Measurements from ENCODE around the gene ATP8B4.
"Not testable (repeated sequence)": the region's sequence is repeated elsewhere in the genome, so short reads cannot be mapped to it uniquely, and the experiment has no call there.

The ATP8B4 gene

GRCh38 chr15:49964061-49964460 lies 155.0 kb downstream of the ATP8B4 start:
- in situ Hi-C loops (cut with MboI; ENCODE audit: low sequenced_read_pairs), result no loop called here

DNA sequence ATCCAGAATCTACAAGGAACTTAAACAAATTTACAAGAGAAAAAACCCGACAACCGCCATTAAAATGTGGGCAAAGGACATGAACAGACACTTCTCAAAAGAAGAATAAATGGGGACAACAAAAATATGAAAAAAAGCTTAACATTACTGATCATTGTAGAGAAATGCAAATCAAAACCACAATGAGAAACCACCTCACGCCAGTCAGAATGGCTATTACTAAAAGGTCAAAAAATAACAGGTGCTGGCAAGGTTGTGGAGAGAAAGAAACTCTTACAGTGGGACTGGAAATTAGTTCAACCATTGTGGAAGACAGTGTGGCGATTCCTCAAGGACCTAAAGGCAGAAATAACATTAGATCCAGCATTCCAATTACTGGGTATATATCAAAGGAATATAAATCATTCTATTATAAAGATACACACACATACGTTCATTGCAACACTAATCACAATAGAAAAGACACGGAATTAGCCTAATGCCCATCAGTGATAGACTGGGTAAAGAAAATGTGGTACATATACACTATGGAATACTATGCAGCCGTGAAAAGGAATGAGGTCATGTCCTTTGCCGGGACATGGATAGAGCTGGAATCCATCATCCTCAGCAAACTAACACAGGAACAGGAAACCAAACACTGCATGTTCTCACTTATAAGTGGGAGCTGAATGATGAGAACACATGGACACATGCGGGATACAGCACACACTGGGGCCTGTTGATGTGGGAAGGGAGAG lies 155.8 kb downstream of the ATP8B4 start:
- in situ Hi-C loops (cut with MboI; ENCODE audit: low sequenced_read_pairs), result not testable (repeated sequence)

GRCh38 chr15:49962044-49962602 lies 156.9 kb downstream of the ATP8B4 start:
- in situ Hi-C loops (cut with MboI; ENCODE audit: low sequenced_read_pairs), result no loop called here

- in situ Hi-C loops (cut with MboI; ENCODE audit: low sequenced_read_pairs), result no loop called here
Measured at GRCh38 chr15:49953421-49953820, 165.6 kb downstream of the ATP8B4 start.

DNA sequence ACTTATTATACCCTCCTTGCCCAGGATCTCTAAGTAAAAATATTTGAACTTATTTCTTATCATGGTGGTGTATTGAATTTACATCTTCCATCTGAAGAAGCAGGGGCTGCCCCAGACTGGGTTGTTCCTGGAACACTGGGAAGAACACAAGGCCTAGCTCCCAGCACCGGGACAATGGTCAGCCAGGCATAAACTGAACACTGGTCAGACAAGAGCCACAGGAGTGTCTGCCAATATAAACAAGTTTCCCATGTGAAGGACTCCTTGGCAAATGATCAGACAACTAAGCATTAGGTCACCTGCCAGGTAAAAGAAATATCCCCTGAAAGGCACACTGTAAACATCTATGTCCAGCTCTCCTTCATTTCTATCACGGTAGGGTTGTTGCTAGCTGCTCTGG lies 172.4 kb downstream of the ATP8B4 start:
- in situ Hi-C loops (cut with MboI; ENCODE audit: low sequenced_read_pairs), result no loop called here

DNA sequence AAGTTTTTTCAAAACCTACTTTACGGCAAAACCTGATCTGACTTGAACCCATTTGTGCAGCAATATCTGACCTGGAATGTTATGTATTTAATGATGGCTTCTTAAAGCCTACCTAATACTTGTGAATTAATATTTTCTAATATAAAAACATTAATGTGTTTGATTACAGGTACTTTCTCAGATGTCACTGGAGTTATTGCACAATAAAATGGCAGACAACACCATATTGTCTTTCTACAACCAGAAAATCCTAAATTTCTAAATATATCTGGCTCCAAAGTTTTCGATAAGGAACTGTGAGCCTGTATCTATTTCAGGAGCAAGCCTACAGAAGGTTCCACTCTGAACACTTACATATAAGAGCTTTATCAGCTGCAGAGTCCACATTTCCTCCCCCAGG lies 184.5 kb downstream of the ATP8B4 start:
- in situ Hi-C loops (cut with MboI; ENCODE audit: low sequenced_read_pairs), result no loop called here

DNA sequence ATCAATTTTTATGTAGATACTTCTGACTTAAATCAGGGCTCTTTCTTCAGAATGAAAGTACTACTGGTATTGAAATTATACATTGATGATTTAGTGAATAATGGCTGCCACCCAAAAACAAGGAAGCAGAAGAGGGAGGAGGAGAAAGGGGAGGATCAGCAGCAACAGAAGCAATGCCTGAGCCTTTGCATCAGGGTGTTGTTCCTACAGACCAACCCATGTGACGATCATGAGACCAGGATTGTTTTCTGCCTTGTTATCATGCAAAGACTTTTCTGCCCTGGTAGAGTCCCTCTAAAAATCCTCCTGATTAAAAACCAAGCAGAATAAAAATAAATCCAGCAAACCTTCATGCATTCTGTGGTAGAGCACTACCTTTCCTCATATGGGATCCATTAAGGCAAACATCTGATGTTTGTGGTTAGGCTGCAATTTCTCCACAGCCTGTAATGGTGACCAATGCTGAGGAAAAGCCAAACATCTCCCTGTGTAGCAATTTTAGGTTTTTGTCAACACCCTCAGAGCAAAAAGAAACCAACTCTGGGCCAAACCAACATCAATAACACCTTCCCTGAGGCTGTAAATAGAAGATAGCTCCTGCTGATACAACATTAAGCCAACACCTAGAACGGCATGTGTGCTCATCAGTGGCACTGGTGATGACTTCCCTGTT lies 191.7 kb downstream of the ATP8B4 start:
- in situ Hi-C loops (cut with MboI; ENCODE audit: low sequenced_read_pairs), result no loop called here

GRCh38 chr15:49926740-49927139 lies 192.3 kb downstream of the ATP8B4 start:
- in situ Hi-C loops (cut with MboI; ENCODE audit: low sequenced_read_pairs), result no loop called here

GRCh38 chr15:49923671-49924070 lies 195.4 kb downstream of the ATP8B4 start:
- in situ Hi-C loops (cut with MboI; ENCODE audit: low sequenced_read_pairs), result no loop called here

DNA sequence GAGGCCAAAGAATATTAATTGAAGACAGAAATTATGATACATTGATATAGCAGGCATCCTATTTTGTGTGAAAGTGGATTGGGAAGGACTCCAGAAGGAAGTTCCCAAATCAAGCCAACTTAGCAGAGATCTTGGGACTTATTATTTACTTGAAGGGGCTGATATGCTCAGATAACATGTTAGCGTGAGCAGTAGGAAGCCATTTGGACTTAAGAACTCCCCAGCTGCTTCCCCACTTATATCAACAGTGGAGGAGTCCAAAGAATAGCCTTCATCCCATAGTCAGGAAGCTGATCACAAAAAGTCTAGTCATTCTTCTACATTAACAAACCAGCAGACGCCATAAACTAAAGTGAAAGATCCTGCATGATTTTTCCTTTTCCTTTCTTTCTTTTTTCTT lies 200.0 kb downstream of the ATP8B4 start:
- in situ Hi-C loops (cut with MboI; ENCODE audit: low sequenced_read_pairs), result no loop called here

- in situ Hi-C loops (cut with MboI; ENCODE audit: low sequenced_read_pairs), result no loop called here
Measured at GRCh38 chr15:49918121-49918520, 200.9 kb downstream of the ATP8B4 start.

- in situ Hi-C loops (cut with MboI; ENCODE audit: low sequenced_read_pairs), result no loop called here
Measured at GRCh38 chr15:49916998-49917397, 202.0 kb downstream of the ATP8B4 start.

- in situ Hi-C loops (cut with MboI; ENCODE audit: low sequenced_read_pairs), result no loop called here
Measured at GRCh38 chr15:49915822-49916221, 203.2 kb downstream of the ATP8B4 start.

GRCh38 chr15:49908933-49909295 lies 210.1 kb downstream of the ATP8B4 start:
- in situ Hi-C loops (cut with MboI; ENCODE audit: low sequenced_read_pairs), result no loop called here

DNA sequence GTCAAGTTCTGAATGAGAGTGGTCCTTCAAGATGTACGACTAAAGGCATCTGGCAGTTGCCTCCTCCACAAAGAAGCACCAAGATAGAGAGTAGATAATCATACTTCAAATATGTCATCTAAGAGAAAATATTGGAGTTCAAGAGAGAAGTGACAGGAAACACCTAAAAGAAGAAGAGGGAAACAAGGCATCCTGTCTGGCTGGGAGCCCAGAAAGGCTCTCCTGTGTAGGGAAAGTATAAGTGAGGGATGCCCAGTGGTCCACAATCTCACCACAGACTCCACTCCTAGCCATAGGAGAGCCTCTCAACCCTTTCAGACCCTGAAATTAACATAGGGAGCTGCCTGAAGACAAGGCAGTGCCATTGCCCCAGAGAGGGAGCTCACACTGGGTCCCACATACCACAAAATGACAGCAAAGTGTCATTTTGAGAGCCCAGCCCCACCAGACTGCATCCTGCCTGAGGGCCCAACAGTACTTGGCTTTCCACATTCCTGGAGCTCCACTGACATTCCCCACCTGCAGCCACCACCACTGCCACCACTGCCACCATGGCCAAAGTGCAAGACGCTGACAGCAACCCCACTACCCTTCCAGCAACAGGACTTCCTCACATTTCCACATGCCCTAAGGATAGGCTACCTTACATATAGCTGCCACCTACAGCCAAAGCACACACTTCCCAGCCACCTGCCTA lies 210.6 kb downstream of the ATP8B4 start:
- in situ Hi-C loops (cut with MboI; ENCODE audit: low sequenced_read_pairs), result no loop called here

- in situ Hi-C loops (cut with MboI; ENCODE audit: low sequenced_read_pairs), result no loop called here
Measured at GRCh38 chr15:49906966-49907365, 212.1 kb downstream of the ATP8B4 start.

DNA sequence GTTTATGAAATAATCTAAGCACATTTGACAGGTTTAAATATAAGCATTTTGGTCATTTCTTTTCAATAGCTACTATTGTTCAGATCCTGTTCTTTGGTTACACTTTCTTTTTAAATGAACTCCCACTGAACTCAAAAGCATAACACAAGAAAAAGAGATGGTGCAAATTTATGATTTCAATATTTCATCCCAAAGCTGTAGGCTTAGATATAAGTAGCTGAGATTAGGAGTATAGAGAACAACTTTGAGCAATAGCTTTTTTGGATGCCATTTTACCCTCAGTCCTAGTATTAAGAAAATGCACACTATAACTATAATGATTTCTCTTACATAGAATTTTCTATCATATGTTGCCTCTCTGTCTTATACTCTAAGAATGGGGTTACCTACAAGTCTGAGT lies 213.8 kb downstream of the ATP8B4 start:
- in situ Hi-C loops (cut with MboI; ENCODE audit: low sequenced_read_pairs), result no loop called here

- in situ Hi-C loops (cut with MboI; ENCODE audit: low sequenced_read_pairs), result no loop called here
Measured at GRCh38 chr15:49904296-49904695, 214.7 kb downstream of the ATP8B4 start.

- in situ Hi-C loops (cut with MboI; ENCODE audit: low sequenced_read_pairs), result no loop called here
Measured at GRCh38 chr15:49902685-49903501, 216.1 kb downstream of the ATP8B4 start.

DNA sequence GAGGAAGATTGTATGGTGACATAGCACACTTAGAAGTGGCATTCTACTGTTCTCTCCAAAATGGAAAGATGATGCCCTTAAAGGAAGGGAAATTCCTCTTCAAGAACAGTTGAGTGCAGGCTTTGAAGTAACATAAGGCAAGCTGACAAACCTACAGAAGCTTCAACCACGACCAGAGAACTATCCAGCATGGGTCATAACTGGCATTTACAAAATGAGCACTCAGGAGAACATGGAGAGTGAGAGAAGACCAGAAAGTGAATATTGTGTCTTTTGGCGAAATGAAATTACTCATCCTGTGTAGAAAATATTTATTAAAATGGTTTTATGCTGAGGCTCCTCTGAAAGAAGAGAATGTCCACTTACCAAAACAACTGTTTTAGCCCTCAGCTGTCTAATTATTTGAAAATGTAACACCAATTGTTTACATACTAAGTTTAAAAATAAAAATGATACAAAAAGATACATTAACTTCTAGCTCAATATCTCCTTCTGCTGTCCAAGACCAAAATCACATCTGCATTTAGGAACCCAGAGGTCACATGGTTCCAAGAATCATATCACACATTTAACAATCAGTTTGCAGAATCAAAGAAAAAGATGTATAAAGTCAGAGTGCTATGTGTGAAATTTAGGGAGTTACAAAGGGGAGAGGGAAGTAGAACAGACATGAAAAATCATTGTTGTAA lies 216.9 kb downstream of the ATP8B4 start:
- in situ Hi-C loops (cut with MboI; ENCODE audit: low sequenced_read_pairs), result no loop called here

All from HL-60/S4 treated with phorbol 12-myristate 13-acetate at 8.2 ng/mL for 4 days and 3 days (cell line).